Ishikawa (cell line): ENCODE results near the gene VWC2L.

Experiments
- CEBPB ChIP-seq: IDR thresholded peaks from 2 replicates; pipeline ENCODE4 v1.6.1; 2012
- CREB1 ChIP-seq: IDR thresholded peaks from 2 replicates; pipeline ENCODE4 v1.6.1; 2012; ENCODE audit warnings: low read depth
- EGR1 ChIP-seq: IDR thresholded peaks from 2 replicates; pipeline ENCODE4 v1.6.1; 2012
- EP300 ChIP-seq: IDR thresholded peaks from 2 replicates; pipeline ENCODE4 v1.6.1; 2012; ENCODE audit warnings: borderline replicate concordance
- FOXM1 ChIP-seq: IDR thresholded peaks from 2 replicates; pipeline ENCODE4 v1.6.1; 2012; ENCODE audit warnings: low read depth, borderline replicate concordance
- NFIC ChIP-seq: IDR thresholded peaks from 2 replicates; pipeline ENCODE4 v1.6.1; 2012
- REST ChIP-seq: IDR thresholded peaks from 2 replicates; pipeline ENCODE4 v1.6.1; 2012; ENCODE audit warnings: low read depth, mild to moderate bottlenecking
- TAF1 ChIP-seq: IDR thresholded peaks from 2 replicates; pipeline ENCODE4 v1.6.1; 2012; ENCODE audit warnings: low read depth, mild to moderate bottlenecking
- TF ChIP-seq, protein P1 (sequence below): IDR thresholded peaks from 2 replicates; pipeline ENCODE4 v1.6.1; 2012

- no peak for TF ChIP-seq TAF1
- no peak for TF ChIP-seq REST
- TF ChIP-seq EGR1 = no peak
- TF ChIP-seq NFIC = no peak
- TF ChIP-seq EP300 = no peak
- TF ChIP-seq, protein P1, sequence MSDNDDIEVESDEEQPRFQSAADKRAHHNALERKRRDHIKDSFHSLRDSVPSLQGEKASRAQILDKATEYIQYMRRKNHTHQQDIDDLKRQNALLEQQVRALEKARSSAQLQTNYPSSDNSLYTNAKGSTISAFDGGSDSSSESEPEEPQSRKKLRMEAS = no peak
- TF ChIP-seq FOXM1 = no peak
- no peak for TF ChIP-seq CEBPB
- no peak for TF ChIP-seq CREB1
Observed at GRCh38 chr2:214450118-214450894, 39.5 kb downstream of the VWC2L start.
